AG04450 (cell line): ENCODE results near the gene ZNF439. TPM values are rescaled to one million over a fixed set of nuclear protein-coding genes. Genes with fewer than 3 reads are reported as not detected.
"Not testable (repeated sequence)": the region's sequence is repeated elsewhere in the genome, so short reads cannot be mapped to it uniquely, and the experiment has no call there.

Experiments
- CTCF ChIA-PET: fragments of 300-600, 350-600 bp; formaldehyde crosslinking; extraction: SDS; loops from one replicate; lab custom pipeline; 2022; ENCODE audit warnings: antibody characterized with exemption, inconsistent platforms; lab: Charles Lee
- POLR2A ChIA-PET: fragments of 350-600 bp; formaldehyde crosslinking; extraction: SDS; loops from one replicate; lab custom pipeline; 2021; ENCODE audit warnings: antibody characterized with exemption, inconsistent platforms; lab: Yijun Ruan, JAX
- DNase-seq: peaks from one replicate; pipeline ENCODE4 v3.0.0-alpha.2; 2011; ENCODE audit warnings: low read depth, low spot score
- H3K27ac ChIP-seq: one replicate; pipeline ENCODE4 v1.5.1; 2012; ENCODE audit warnings: low read depth, low read length, control low read depth
- H3K27me3 ChIP-seq: one replicate; pipeline ENCODE4 v1.6.0; 2012; ENCODE audit warnings: low read length; ENCODE audit not compliant: control insufficient read depth, insufficient read depth
- H3K4me3 ChIP-seq: 2 replicates; pipeline ENCODE4 v1.5.1; 2011; ENCODE audit warnings: mild to moderate bottlenecking, low read depth, low read length, control low read depth
- H3K9me3 ChIP-seq: 2 replicates; pipeline ENCODE4 v1.5.1; 2012; ENCODE audit warnings: low read length; ENCODE audit not compliant: control insufficient read depth, insufficient read depth
- CTCF ChIP-seq: IDR thresholded peaks from 2 replicates; pipeline ENCODE4 v1.5.1; 2011; ENCODE audit warnings: low read depth, low read length, control low read depth, inconsistent platforms
- polyA plus RNA-seq: library from polyadenylated mRNA; depleted of rRNA; stranded (reverse); fragments of >200 nt; gene quantifications from 2 replicates; pipeline ENCODE4 v1.2.3, GENCODE V29; 2011

The ZNF439 gene
- polyA plus RNA-seq, 1 experiment = 7.0 TPM

DNA sequence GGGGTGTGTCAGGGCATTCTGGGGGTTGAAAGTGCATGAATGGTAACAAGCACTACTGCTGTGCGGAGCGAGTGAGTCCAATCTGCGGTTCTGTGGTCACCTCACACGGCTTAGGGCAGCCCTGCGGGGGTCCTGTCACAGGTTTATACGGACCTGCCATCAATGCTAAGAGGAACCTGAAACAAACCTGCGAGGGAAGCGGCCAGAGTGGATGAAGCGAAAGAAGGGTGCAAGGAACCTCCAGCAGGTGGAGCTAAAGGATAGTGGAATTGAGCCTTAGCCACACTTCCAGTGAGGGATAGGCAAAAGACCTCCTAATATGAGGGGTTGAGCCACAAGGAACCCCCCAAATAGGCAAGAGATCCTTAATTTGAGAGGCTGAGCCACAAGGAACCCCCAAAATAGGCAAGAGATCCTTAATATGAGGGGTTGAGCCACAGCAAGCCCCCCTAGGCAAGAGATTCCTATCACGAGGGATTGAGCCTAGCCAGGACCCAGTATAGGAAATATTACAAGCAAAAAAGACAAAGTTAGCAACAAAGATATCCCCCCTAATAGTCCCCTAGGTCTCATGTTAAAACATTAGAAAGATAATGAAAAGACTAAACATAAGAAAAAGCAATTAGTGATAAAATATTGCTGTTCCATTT lies 32.8 kb downstream of the ZNF439 start:
- peaks cover 13% of the 10 kb centered on the region for H3K9me3 ChIP-seq
- TF ChIP-seq CTCF = peak; percentile 83
- no peak overlapping the region for H3K27ac ChIP-seq
- H3K4me3 ChIP-seq = no peak overlapping the region
- POLR2A ChIA-PET = no interaction called here
- no peak for DNase-seq
- CTCF ChIA-PET = interaction anchor here (0.6 to 2.8 kb wide), 6 partner anchors 84 to 785 kb away, joined by 3 to 24 read pairs (median 5); partner anchors contain the start of genes MAN2B1, WDR83 and ZNF491
- H3K27me3 ChIP-seq = peaks cover 4% of the 10 kb centered on the region

GRCh38 chr19:11882606-11883005 lies 34.1 kb downstream of the ZNF439 start:
- no peak for DNase-seq
- Histone ChIP-seq H3K27me3 (peaks cover 4% of the 10 kb centered on the region), H3K9me3 (peaks cover 13% of the 10 kb centered on the region), H3K27ac (no peak overlapping the region), H3K4me3 (no peak overlapping the region)
- CTCF ChIA-PET = interaction anchor here (0.7 to 3.3 kb wide), 6 partner anchors 41 to 682 kb away, joined by 3 to 24 read pairs (median 4); partner anchors contain the start of genes ZNF442 and ZNF700
- TF ChIP-seq CTCF = no peak
- POLR2A ChIA-PET = no interaction called here

- Histone ChIP-seq H3K27ac (no peak overlapping the region), H3K4me3 (peak overlapping the region; percentile 89), H3K9me3 (peaks cover 7% of the 10 kb centered on the region; the same call in 1 of the 2 replicates), H3K27me3 (peaks cover 4% of the 10 kb centered on the region)
- POLR2A ChIA-PET = no interaction called here
- no peak for TF ChIP-seq CTCF
- CTCF ChIA-PET = interaction anchor here (1.0 to 1.6 kb wide), 4 partner anchors 35 to 254 kb away, joined by 3 to 9 read pairs (median 4); no protein-coding TSS in a partner anchor
- DNase-seq = no peak
These were observed 38.7 kb downstream of the ZNF439 start for GRCh38 chr19:11887234-11887610.

- DNase-seq = no peak
- TF ChIP-seq CTCF = 0 out of 2 replicates have a peak, but pooled peaks have one; percentile 9
- peak within 1 kb of the TSS; percentile 89 for H3K4me3 ChIP-seq
- H3K27ac ChIP-seq = peak within 1 kb of the TSS; percentile 52
- peaks cover 4% of the 10 kb centered on the region for H3K27me3 ChIP-seq
- H3K9me3 ChIP-seq = peaks cover 10% of the 10 kb centered on the region
- CTCF ChIA-PET = interaction anchor here (0.5 to 1.6 kb wide), 5 partner anchors 34 to 253 kb away, joined by 3 to 9 read pairs (median 3); no protein-coding TSS in a partner anchor
- POLR2A ChIA-PET = no interaction called here
These were observed 39.3 kb downstream of the ZNF439 start, which contains the start of gene ZNF69 for GRCh38 chr19:11887611-11888531. TSS of gene ZNF69 (plus strand) at chr19:11887782. CDS start at chr19:11887924, 142 bp downstream.

DNA sequence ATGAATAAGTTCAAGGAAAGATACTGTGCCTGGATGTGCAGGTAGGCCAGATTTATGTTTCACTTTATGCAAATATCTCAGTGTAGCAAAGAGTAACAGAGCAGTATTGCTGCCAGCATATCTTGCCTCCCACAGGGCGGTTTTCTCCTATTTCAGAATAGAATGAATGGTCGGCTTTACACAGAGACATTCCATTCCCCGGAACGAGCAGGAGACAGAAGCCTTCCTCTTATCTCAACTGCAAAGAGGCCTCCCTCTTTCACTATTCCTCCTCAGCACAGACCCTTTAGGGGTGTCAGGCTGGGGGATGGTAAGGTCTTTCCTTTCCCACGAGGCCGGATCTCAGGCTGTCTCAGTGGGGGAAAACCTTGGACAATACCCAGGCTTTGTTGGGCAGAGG lies 41.4 kb downstream of the ZNF439 start:
- CTCF ChIA-PET, H3K27me3 ChIP-seq, H3K4me3 ChIP-seq, POLR2A ChIA-PET, DNase-seq, H3K27ac ChIP-seq: not testable (repeated sequence)
- peaks cover 23% of the 10 kb centered on the region for H3K9me3 ChIP-seq
